GM23338 (cell line): ENCODE results near the gene MOV10. TPM values are rescaled to one million over a fixed set of nuclear protein-coding genes. Genes with fewer than 3 reads are reported as not detected.
A peak's percentile ranks its signal among the peaks of the same experiment; 100 is the strongest.

Source experiments
- ATAC-seq: fragments of 200-7000 bp; cut with Tn5 transposase; 3 replicates; pipeline ENCODE4 v1.9.1; 2020
- DNase-seq: peaks from one replicate; pipeline ENCODE4 v3.0.0-alpha.2; 2015; ENCODE audit warnings: low spot score
- H2AFZ ChIP-seq: fragments of 200-600 bp; sonication (generic); 2 replicates; pipeline ENCODE4 v1.8.0; 2016; ENCODE audit warnings: antibody characterized with exemption, mild to moderate bottlenecking, moderate library complexity
- H3F3A ChIP-seq: fragments of 200-600 bp; sonication (generic); replicated peaks from 2 replicates; pipeline ENCODE4 v1.8.0; 2017; ENCODE audit warnings: antibody characterized with exemption, mixed run types, low read depth
- H3K27ac ChIP-seq: fragments of 200-600 bp; sonication (generic); 2 replicates; pipeline ENCODE4 v1.6.1; 2016; ENCODE audit warnings: low read depth
- H3K27me3 ChIP-seq: fragments of 200-600 bp; sonication (generic); 2 replicates; pipeline ENCODE4 v1.8.0; 2016; ENCODE audit warnings: mild to moderate bottlenecking, mixed run types, moderate library complexity; ENCODE audit not compliant: insufficient read depth
- H3K36me3 ChIP-seq: fragments of 200-600 bp; sonication (generic); 2 replicates; pipeline ENCODE4 v1.8.0; 2016; ENCODE audit warnings: mild to moderate bottlenecking; ENCODE audit not compliant: insufficient read depth
- H3K4me1 ChIP-seq: fragments of 200-600 bp; sonication (generic); 2 replicates; pipeline ENCODE4 v1.8.0; 2016; ENCODE audit warnings: mild to moderate bottlenecking, moderate library complexity; ENCODE audit not compliant: insufficient read depth
- H3K4me2 ChIP-seq: fragments of 200-600 bp; sonication (generic); 2 replicates; pipeline ENCODE4 v1.7.1; 2017; ENCODE audit warnings: mixed run types
- H3K4me3 ChIP-seq: fragments of 200-600 bp; sonication (generic); 2 replicates; pipeline ENCODE4 v1.6.1; 2016; ENCODE audit warnings: mixed run types
- H3K79me2 ChIP-seq: fragments of 200-600 bp; sonication (generic); replicated peaks from 2 replicates; pipeline ENCODE4 v1.8.0; 2017; ENCODE audit warnings: mild to moderate bottlenecking; ENCODE audit not compliant: insufficient read depth
- H3K9me2 ChIP-seq: fragments of 200-600 bp; sonication (generic); 2 replicates; pipeline ENCODE4 v1.8.0; 2017; ENCODE audit not compliant: insufficient read depth
- H4K20me1 ChIP-seq: fragments of 200-600 bp; sonication (generic); replicated peaks from 2 replicates; pipeline ENCODE4 v1.8.0; 2017; ENCODE audit warnings: mild to moderate bottlenecking; ENCODE audit not compliant: insufficient read depth
- H3K27ac Mint-ChIP-seq: 2 replicates; pipeline ENCODE4 v1.8.0; 2020; ENCODE audit warnings: inconsistent platforms, mild to moderate bottlenecking, moderate library complexity, mixed read lengths
- H3K27me3 Mint-ChIP-seq: 3 replicates; pipeline ENCODE4 v1.8.0; 2022; ENCODE audit warnings: low read depth, mild to moderate bottlenecking, moderate library complexity, mixed read lengths, inconsistent platforms; ENCODE audit not compliant: insufficient read depth, poor library complexity
- H3K36me3 Mint-ChIP-seq: 3 replicates; pipeline ENCODE4 v1.8.0; 2021; ENCODE audit warnings: low read depth, mild to moderate bottlenecking, inconsistent platforms, moderate library complexity, mixed read lengths
- H3K4me1 Mint-ChIP-seq: 3 replicates; pipeline ENCODE4 v1.8.0; 2020; ENCODE audit warnings: mild to moderate bottlenecking, inconsistent platforms, mixed read lengths
- H3K4me3 Mint-ChIP-seq: 3 replicates; pipeline ENCODE4 v1.8.0; 2021; ENCODE audit warnings: moderate library complexity, mild to moderate bottlenecking, inconsistent platforms, mixed read lengths
- H3K9me3 Mint-ChIP-seq: 3 replicates; pipeline ENCODE4 v1.8.0; 2020; ENCODE audit warnings: moderate library complexity, mild to moderate bottlenecking, inconsistent platforms, mixed read lengths
- CREB1 ChIP-seq: fragments of 250-450 bp; sonication (Bioruptor Pico); IDR thresholded peaks from 2 replicates; pipeline ENCODE4 v1.5.0; 2020; ENCODE audit warnings: low read depth, mild to moderate bottlenecking, moderate library complexity
- ETS1 ChIP-seq: IDR thresholded peaks from 2 replicates; pipeline ENCODE4 v1.6.1; 2016; ENCODE audit warnings: antibody characterized with exemption
- EZH2 ChIP-seq: fragments of 200-600 bp; sonication (generic); IDR thresholded peaks from one replicate; pipeline ENCODE4 v1.8.0; 2017; ENCODE audit warnings: antibody characterized with exemption, mild to moderate bottlenecking, low read depth; ENCODE audit not compliant: unreplicated experiment
- EZH2phosphoT487 ChIP-seq: fragments of 200-600 bp; sonication (generic); IDR thresholded peaks from one replicate; pipeline ENCODE4 v1.8.1; 2018; ENCODE audit warnings: antibody characterized with exemption; ENCODE audit not compliant: unreplicated experiment
- JUNB ChIP-seq: IDR thresholded peaks from one replicate; pipeline ENCODE4 v1.6.1; 2016; ENCODE audit warnings: antibody characterized with exemption; ENCODE audit not compliant: unreplicated experiment
- NANOG ChIP-seq: IDR thresholded peaks from 2 replicates; pipeline ENCODE4 v1.6.1; 2016; ENCODE audit warnings: antibody characterized with exemption, borderline replicate concordance
- POLR2AphosphoS5 ChIP-seq: IDR thresholded peaks from 2 replicates; pipeline ENCODE4 v1.6.1; 2016; ENCODE audit warnings: antibody characterized with exemption, low read depth
- REST ChIP-seq: IDR thresholded peaks from one replicate; pipeline ENCODE4 v1.6.1; 2018; ENCODE audit warnings: antibody characterized with exemption; ENCODE audit not compliant: unreplicated experiment
- STAT1 ChIP-seq: IDR thresholded peaks from one replicate; pipeline ENCODE4 v1.6.1; 2016; ENCODE audit warnings: antibody characterized with exemption; ENCODE audit not compliant: unreplicated experiment
- ZNF114 ChIP-seq: fragments of 250-450 bp; sonication (Bioruptor Pico); IDR thresholded peaks from 2 replicates; pipeline ENCODE4 v1.5.0; 2020; ENCODE audit warnings: mild to moderate bottlenecking, moderate library complexity
- ZNF331 ChIP-seq: fragments of 250-450 bp; sonication (Bioruptor Pico); IDR thresholded peaks from 2 replicates; pipeline ENCODE4 v1.5.0; 2020; ENCODE audit warnings: low read depth, mild to moderate bottlenecking, moderate library complexity
- polyA plus RNA-seq: library from polyadenylated mRNA; unstranded; fragments of >200 nt; fragmentation: Nextera tagmentation; extraction: Ambion mirVana; gene quantifications from 2 replicates; pipeline ENCODE4 v1.2.1, GENCODE V29; 2016
- total RNA-seq: library from RNA; depleted of rRNA; stranded (reverse); fragments of >200 nt; shearing (Covaris generic); gene quantifications from 2 replicates; pipeline ENCODE4 v1.2.3, GENCODE V29; 2014

The MOV10 gene
- total and polyA plus RNA-seq, 2 experiments from 2014 or later: 53.6 to 77.6 TPM

- DNase-seq (no peak), ATAC-seq (no peak)
- H3K36me3 ChIP-seq: no peaks in the 10 kb centered on the region; the same call in 1 of the 2 replicates
- H3K36me3 Mint-ChIP-seq: peaks cover 25% of the 10 kb centered on the region
- H3K4me3 Mint-ChIP-seq: no peak overlapping the region
- no peaks in the 10 kb centered on the region for H3K9me2 ChIP-seq
- H4K20me1 ChIP-seq: peaks cover 5% of the 10 kb centered on the region; the same call in 1 of the 2 replicates
- H3K9me3 Mint-ChIP-seq: no peaks in the 10 kb centered on the region
- H3K4me3 ChIP-seq: no peak overlapping the region
- H3K4me1 Mint-ChIP-seq: peaks cover 26% of the 10 kb centered on the region
- H2AFZ ChIP-seq: no peak overlapping the region
- no peak overlapping the region for H3K27ac ChIP-seq
- H3K4me1 ChIP-seq: no peaks in the 10 kb centered on the region; the same call in none of the 2 replicates
- no peak overlapping the region for H3K27ac Mint-ChIP-seq
- no peak overlapping the region for H3K4me2 ChIP-seq
- peaks cover 2% of the 10 kb centered on the region for H3K27me3 Mint-ChIP-seq
- no peak for TF ChIP-seq POLR2AphosphoS5
- TF ChIP-seq JUNB: no peak
- TF ChIP-seq ZNF114 (CRISPR knock-in tag): no peak
- no peak for TF ChIP-seq CREB1 (CRISPR knock-in tag)
- no peak for TF ChIP-seq EZH2phosphoT487
- no peak for TF ChIP-seq NANOG
- TF ChIP-seq ETS1: no peak
- no peak for TF ChIP-seq ZNF331 (CRISPR knock-in tag)
- no peak for TF ChIP-seq EZH2
- TF ChIP-seq REST: no peak
- TF ChIP-seq STAT1: no peak
- no peaks in the 10 kb centered on the region for H3K27me3 ChIP-seq
- peaks cover 9% of the 10 kb centered on the region for H3K79me2 ChIP-seq
- no peaks in the 10 kb centered on the region for H3F3A ChIP-seq
Measured at GRCh38 chr1:112687785-112688496, 13.5 kb downstream of the MOV10 start.

- Histone ChIP-seq H4K20me1 (peaks cover 5% of the 10 kb centered on the region; the same call in 1 of the 2 replicates), H3K27me3 (no peaks in the 10 kb centered on the region), H3K27ac (no peak overlapping the region), H3K36me3 (no peaks in the 10 kb centered on the region; the same call in 1 of the 2 replicates), H3K4me3 (no peak overlapping the region), H3K4me1 (no peaks in the 10 kb centered on the region; the same call in none of the 2 replicates), H3K9me2 (no peaks in the 10 kb centered on the region), H3K4me2 (no peak overlapping the region), H3F3A (no peaks in the 10 kb centered on the region), H3K79me2 (peaks cover 9% of the 10 kb centered on the region; the same call in 1 of the 2 replicates), H2AFZ (no peak overlapping the region)
- H3K27me3 Mint-ChIP-seq: peaks cover 2% of the 10 kb centered on the region
- peaks cover 28% of the 10 kb centered on the region for H3K36me3 Mint-ChIP-seq
- peak overlapping the region; percentile 20; the same call in 1 of the 2 replicates for H3K27ac Mint-ChIP-seq
- H3K4me1 Mint-ChIP-seq: peaks cover 26% of the 10 kb centered on the region
- DNase-seq (no peak), ATAC-seq (no peak)
- H3K4me3 Mint-ChIP-seq: no peak overlapping the region
- no peaks in the 10 kb centered on the region for H3K9me3 Mint-ChIP-seq
- TF ChIP-seq REST: no peak
- no peak for TF ChIP-seq POLR2AphosphoS5
- TF ChIP-seq EZH2phosphoT487: no peak
- TF ChIP-seq ETS1: no peak
- TF ChIP-seq STAT1: no peak
- TF ChIP-seq ZNF331 (CRISPR knock-in tag): no peak
- TF ChIP-seq JUNB: no peak
- no peak for TF ChIP-seq EZH2
Measured at GRCh38 chr1:112688781-112689193, 14.3 kb downstream of the MOV10 start.
